Gastroesophageal sphincter (tissue), 3 donors: Measurements from ENCODE around the gene ZC3H10.

Experiments used
- CTCF ChIP-seq, 4 experiments: fragments of 200-600 bp in 2 of 4; fragments of 450-650 bp in 2 of 4; sonication (generic) in 1 of 4; IDR thresholded peaks; one replicate each; pipeline ENCODE4 v1.5.1; 2017 to 2019; ENCODE audit warnings: antibody characterized with exemption in 4 of 4, mild to moderate bottlenecking in 2 of 4, moderate library complexity in 2 of 4
- EP300 ChIP-seq: sonication (generic); formaldehyde crosslinking; IDR thresholded peaks from one replicate; pipeline ENCODE4 v1.6.1; 2017; ENCODE audit warnings: antibody characterized with exemption, mild to moderate bottlenecking

GRCh38 chr12:56071648-56072047 lies 46.4 kb upstream of the ZC3H10 start:
- no peak for TF ChIP-seq CTCF (IDR thresholded peaks at IDR 0.05)
- no peak for TF ChIP-seq EP300
